ENCODE measurements around the gene ASB10. TPM values are rescaled to one million over a fixed set of nuclear protein-coding genes. Genes with fewer than 3 reads are reported as not detected.

The ASB10 gene
- total RNA-seq, 4 donors from 2014 or later: not detected

DNA sequence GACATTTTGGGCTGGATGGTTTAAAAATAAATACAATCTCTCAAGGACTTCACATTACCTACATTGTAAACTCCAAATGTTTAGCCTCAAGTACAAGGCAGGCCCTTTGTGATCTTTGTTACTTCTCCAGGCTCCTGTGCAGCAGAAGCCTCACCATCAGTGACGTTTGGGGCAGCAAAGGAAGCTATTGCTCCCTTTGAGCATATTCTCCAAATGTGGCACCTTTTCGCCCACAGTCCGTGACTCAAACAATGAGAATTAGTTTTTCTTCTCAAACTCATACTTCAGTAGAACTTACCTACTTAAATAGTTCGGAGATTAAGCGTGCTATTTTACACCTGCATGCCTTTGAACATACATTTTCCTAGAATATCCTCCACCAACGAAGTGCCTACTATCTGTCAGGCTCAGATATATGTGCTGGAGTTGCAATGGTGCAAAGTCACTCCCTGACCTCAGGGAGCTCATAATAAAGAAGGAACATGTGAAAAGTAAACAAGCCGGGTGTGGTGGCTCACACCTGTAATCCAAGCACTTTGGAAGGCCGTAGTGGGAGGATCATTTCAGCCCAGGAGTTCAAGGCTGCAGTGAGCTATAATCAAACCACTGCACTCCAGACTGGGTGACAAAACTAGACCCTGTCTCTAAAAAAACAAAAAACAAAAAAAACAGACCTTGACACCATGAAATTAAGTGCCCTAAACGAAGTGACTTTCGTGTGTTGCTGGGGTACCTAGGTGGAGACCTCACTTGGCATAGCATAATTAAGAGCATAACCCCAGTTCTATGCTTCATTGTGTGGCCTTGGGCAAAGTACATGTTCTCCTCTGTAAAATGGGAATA lies 41.2 kb upstream of the ASB10 start:
- intact Hi-C loops (cut with DNase I): no loop called here
- Histone ChIP-seq H3K4me1 (peaks cover 26 to 47% (median 26%) of the 10 kb centered on the region in 3 donors), H3K36me3 (peaks cover 8 to 25% (median 12%) of the 10 kb centered on the region in 3 donors), H3K27ac (peak overlapping the region; percentile 67 to 91 (median 84)), H3K4me3 (peak overlapping the region; percentile 65 to 94 (median 82)), H3K9me3 (no peaks in the 10 kb centered on the region), H3K27me3 (no peaks in the 10 kb centered on the region)
- 41 to 57% methylated on average over 10 of the region's 10 CpGs for WGBS, 2 donors
- no peak for TF ChIP-seq POLR2A (IDR thresholded peaks at IDR 0.05)
- TF ChIP-seq, protein P1, sequence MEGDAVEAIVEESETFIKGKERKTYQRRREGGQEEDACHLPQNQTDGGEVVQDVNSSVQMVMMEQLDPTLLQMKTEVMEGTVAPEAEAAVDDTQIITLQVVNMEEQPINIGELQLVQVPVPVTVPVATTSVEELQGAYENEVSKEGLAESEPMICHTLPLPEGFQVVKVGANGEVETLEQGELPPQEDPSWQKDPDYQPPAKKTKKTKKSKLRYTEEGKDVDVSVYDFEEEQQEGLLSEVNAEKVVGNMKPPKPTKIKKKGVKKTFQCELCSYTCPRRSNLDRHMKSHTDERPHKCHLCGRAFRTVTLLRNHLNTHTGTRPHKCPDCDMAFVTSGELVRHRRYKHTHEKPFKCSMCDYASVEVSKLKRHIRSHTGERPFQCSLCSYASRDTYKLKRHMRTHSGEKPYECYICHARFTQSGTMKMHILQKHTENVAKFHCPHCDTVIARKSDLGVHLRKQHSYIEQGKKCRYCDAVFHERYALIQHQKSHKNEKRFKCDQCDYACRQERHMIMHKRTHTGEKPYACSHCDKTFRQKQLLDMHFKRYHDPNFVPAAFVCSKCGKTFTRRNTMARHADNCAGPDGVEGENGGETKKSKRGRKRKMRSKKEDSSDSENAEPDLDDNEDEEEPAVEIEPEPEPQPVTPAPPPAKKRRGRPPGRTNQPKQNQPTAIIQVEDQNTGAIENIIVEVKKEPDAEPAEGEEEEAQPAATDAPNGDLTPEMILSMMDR (IDR thresholded peaks at IDR 0.05): no peak
- no peak for DNase-seq

DNA sequence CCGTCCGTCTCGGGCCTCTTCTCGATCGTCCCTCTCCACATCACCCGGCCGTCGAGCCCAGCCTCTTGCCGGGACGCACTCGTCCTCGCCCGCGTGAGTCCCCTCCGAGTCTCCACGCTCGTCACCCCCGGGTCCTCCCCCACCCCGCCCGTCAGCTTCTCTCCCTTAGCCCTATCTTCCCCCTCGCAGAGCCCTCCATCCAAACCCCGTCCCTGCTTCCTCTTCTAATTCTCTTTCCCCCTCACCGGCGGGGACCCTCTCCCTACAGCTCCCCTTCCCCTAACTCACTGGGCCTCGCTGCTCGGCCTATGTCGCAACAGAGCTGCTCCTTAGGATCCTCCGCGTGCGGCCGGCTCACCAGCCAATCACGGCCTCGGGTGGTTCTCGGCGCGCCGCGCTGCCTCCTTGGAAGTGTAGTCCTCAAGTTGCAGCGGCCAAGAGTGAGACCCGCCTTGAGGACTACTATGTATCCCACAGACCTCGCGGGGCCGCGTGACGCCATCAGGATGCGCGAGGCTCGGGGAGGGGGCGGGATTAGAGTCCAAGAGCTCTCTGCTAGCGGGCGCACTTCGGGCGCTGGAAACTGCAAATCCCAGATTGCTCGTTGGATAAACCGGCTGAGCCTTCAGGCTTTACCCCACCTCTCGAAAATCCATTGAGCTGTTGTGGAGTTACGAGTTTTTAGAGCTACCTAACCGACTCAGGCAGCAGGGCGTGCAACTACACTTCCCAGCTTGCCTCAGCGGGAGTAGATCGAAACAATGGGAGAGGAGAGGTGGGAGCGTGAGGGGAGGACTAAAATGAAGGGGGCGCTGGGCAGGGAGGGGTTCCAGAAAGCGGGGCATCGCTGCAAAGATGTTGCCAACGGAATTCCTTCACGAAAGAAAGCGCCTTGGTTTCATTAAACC lies 40.1 kb upstream of the ASB10 start, which contains the start of gene ABCF2:
Gene ABCF2, minus strand, starts transcription at position 331 of the 908 bp plus-strand sequence. CDS start 747 bp downstream, outside the sequence.
- Histone ChIP-seq H3K4me3 (peak within 1 kb of the TSS; percentile 65 to 94 (median 82)), H3K36me3 (peaks cover 8 to 36% (median 20%) of the 10 kb centered on the region in 3 donors), H3K9me3 (no peaks in the 10 kb centered on the region), H3K27ac (peak within 1 kb of the TSS; percentile 82 to 91 (median 84)), H3K4me1 (peaks cover 22 to 40% (median 23%) of the 10 kb centered on the region in 3 donors), H3K27me3 (no peaks in the 10 kb centered on the region)
- DNase-seq: peak; percentile 98
- 0 to 1% methylated on average over 48 to 49 of the region's 68 CpGs for WGBS, 2 donors
- peak in 3 of 4 donors; percentile 4 to 48 (median 41) for TF ChIP-seq POLR2A (IDR thresholded peaks at IDR 0.05)
- TF ChIP-seq, protein P1 (IDR thresholded peaks at IDR 0.05): peak in 1 of 6 experiments; percentile 25
- intact Hi-C loops (cut with DNase I): no loop called here

DNA sequence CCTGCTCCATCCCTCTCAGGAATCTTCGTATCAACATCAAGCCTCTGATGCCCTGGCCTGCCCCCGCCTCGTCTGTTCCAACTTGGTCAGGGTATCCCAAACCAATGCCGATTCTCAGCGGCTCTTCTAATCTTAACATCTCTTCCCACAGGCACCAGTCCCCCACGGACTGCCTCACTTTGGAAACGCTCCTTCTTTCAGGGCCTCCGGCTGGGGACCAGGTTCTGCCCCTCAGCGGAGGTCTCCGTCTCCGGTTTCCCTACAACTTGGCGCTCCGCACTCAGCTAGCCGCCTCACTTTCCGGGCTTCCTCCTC lies 39.5 kb upstream of the ASB10 start:
- WGBS, 2 donors: 2% methylated on average over 15 of the region's 15 CpGs
- no peak for DNase-seq
- Histone ChIP-seq H3K4me3 (peak overlapping the region; percentile 65 to 94 (median 82)), H3K4me1 (peaks cover 18 to 34% (median 19%) of the 10 kb centered on the region in 3 donors), H3K27me3 (no peaks in the 10 kb centered on the region), H3K36me3 (peaks cover 9 to 42% (median 26%) of the 10 kb centered on the region in 3 donors), H3K9me3 (no peaks in the 10 kb centered on the region), H3K27ac (peak overlapping the region; percentile 78 to 91 (median 82))
- TF ChIP-seq POLR2A (IDR thresholded peaks at IDR 0.05): no peak
- TF ChIP-seq, protein P1 (IDR thresholded peaks at IDR 0.05): no peak
- intact Hi-C loops (cut with DNase I): no loop called here

DNA sequence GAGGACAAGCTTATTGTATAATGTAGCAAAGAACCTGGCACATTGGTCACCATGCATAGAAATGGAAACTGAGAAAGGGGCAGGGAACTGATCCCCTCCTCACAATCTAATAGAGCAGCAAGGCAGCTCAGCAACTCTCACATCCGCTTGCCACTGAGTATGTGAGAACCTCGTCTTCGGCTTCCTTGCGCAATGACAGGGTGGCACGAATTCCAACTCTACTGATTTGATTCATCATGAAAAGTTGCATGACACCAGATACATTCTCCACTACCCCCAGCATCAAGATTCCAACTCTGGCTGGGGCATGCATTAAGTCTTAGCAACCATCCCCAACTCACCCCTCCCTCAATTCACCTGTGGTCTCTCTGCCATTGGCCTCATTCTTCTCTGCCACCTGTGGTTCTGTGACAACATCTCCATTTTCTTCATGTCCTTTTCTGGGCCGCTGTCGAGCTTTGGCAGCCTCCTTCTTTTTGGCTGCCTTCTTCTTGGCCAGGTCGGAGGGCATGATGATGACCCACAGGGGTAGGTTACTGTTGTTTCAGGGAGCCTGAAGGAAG lies 39.0 kb upstream of the ASB10 start:
- no peak for DNase-seq
- Histone ChIP-seq H3K36me3 (peaks cover 10 to 47% (median 28%) of the 10 kb centered on the region in 3 donors), H3K4me3 (peak overlapping the region; percentile 65 to 94 (median 82)), H3K4me1 (peaks cover 17 to 32% (median 19%) of the 10 kb centered on the region in 3 donors), H3K27ac (peak overlapping the region in 2 of 4 donors; percentile 83 to 91), H3K27me3 (no peaks in the 10 kb centered on the region), H3K9me3 (no peaks in the 10 kb centered on the region)
- no peak for TF ChIP-seq POLR2A (IDR thresholded peaks at IDR 0.05)
- WGBS, 2 donors: 44 to 50% methylated on average over 8 of the region's 8 CpGs
- intact Hi-C loops (cut with DNase I): no loop called here

DNA sequence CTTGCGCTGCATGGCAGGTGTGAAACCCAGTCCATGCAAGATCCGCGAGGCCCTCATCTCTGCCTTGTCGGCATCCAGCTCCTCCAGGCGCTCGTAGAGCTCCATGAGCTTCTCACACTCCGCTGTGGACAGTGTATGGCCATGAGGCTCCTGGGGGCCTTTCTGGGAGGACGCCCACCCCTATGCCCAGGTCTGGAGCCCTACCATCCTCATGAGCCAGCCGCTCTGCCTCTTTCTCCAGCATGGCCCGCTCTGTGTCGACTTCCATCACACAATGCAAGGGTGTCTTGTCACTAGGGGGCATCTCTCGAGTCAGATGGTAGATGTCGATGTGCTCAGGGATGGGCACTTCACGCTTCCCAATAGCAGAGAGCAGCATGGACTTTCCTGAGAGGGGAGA lies 36.7 kb upstream of the ASB10 start:
- Histone ChIP-seq H3K27me3 (no peaks in the 10 kb centered on the region), H3K4me1 (peaks cover 17 to 32% (median 19%) of the 10 kb centered on the region in 3 donors), H3K9me3 (no peaks in the 10 kb centered on the region), H3K27ac (no peak overlapping the region), H3K4me3 (no peak overlapping the region), H3K36me3 (peaks cover 10 to 70% (median 50%) of the 10 kb centered on the region in 3 donors)
- TF ChIP-seq, protein P1 (IDR thresholded peaks at IDR 0.05): no peak
- TF ChIP-seq POLR2A (IDR thresholded peaks at IDR 0.05): no peak
- intact Hi-C loops (cut with DNase I): no loop called here
- no peak for DNase-seq
- WGBS, 2 donors: 90% methylated on average over 14 of the region's 14 CpGs

Data from esophagus squamous epithelium (tissue), 5 donors.